ENCODE measurements around the gene KRT33B.

The KRT33B gene

GRCh38 chr17:41318231-41318630 lies 51.4 kb downstream of the KRT33B start:
- Histone ChIP-seq H3K4me3 (ENCODE audit: low read length) (no peak overlapping the region), H3K36me3 (replicated peaks; ENCODE audit: low read depth, low read length) (no peaks in the 10 kb centered on the region), H3K9me3 (ENCODE audit: insufficient read depth, low read length) (no peaks in the 10 kb centered on the region), H3K27me3 (ENCODE audit: low read depth, low read length) (peaks cover 7% of the 10 kb centered on the region; the same call in 1 of the 2 replicates), H3K4me1 (ENCODE audit: low read length) (no peaks in the 10 kb centered on the region), H2AFZ (ENCODE audit: low read depth, low read length) (no peak overlapping the region), H4K20me1 (ENCODE audit: insufficient read depth, low read length) (no peaks in the 10 kb centered on the region), H3K27ac (ENCODE audit: low read length) (no peak overlapping the region), H3K9ac (ENCODE audit: low read length) (no peak overlapping the region), H3K4me2 (ENCODE audit: low read length) (no peak overlapping the region), H3K79me2 (ENCODE audit: low read length) (no peaks in the 10 kb centered on the region)
- no peak for TF ChIP-seq CTCF (IDR thresholded peaks at IDR 0.05; ENCODE audit: low read depth, low read length)
- TF ChIP-seq EZH2phosphoT487 (IDR thresholded peaks at IDR 0.05; ENCODE audit: low read depth), result no peak

GRCh38 chr17:41315814-41316445 lies 53.7 kb downstream of the KRT33B start:
- Histone ChIP-seq H3K4me1 (ENCODE audit: low read length) (no peaks in the 10 kb centered on the region), H4K20me1 (ENCODE audit: insufficient read depth, low read length) (no peaks in the 10 kb centered on the region), H3K79me2 (ENCODE audit: low read length) (no peaks in the 10 kb centered on the region), H3K9ac (ENCODE audit: low read length) (no peak overlapping the region), H3K9me3 (ENCODE audit: insufficient read depth, low read length) (no peaks in the 10 kb centered on the region), H3K27ac (ENCODE audit: low read length) (no peak overlapping the region), H3K4me2 (ENCODE audit: low read length) (no peak overlapping the region), H3K36me3 (replicated peaks; ENCODE audit: low read depth, low read length) (no peaks in the 10 kb centered on the region), H2AFZ (ENCODE audit: low read depth, low read length) (no peak overlapping the region), H3K27me3 (ENCODE audit: low read depth, low read length) (peaks cover 25% of the 10 kb centered on the region), H3K4me3 (ENCODE audit: low read length) (no peak overlapping the region)
- TF ChIP-seq CTCF (IDR thresholded peaks at IDR 0.05; ENCODE audit: low read depth, low read length) (no peak), EZH2phosphoT487 (IDR thresholded peaks at IDR 0.05; ENCODE audit: low read depth) (no peak)

DNA sequence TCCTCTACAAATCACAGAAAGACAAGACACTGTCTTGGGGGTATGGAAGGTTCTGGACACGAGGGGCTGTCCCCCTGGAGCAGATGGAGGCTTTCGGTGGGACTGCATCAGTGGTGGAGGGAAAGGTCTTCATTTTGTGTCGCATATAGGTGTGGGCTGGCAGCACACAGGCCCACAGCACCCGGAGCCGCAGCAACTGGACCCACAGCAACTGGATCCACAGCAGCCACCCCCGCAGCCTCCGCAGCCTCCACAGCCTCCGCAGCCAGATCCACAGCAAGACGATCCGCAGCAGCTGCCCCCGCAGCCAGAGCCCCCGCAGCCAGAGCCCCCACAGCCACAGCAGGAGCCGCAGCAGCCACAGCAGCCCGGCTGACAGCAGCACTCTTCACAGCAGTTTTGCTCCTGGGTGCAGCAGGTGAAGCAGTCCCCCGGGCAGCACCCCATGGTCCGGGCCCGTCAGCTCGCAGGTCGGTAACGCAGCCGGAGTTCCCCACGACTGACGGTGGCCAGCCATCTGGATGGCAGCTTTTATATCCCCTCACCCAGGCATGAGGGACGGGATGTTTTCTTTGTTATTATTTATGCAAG lies 54.3 kb downstream of the KRT33B start, which contains the start of gene KRTAP17-1:
Gene KRTAP17-1 (minus strand): TSS at position 507 of the 591 bp plus-strand sequence. CDS start 60 bp downstream, at position 447.
- Histone ChIP-seq H3K79me2 (ENCODE audit: low read length) (no peaks in the 10 kb centered on the region), H3K4me1 (ENCODE audit: low read length) (no peaks in the 10 kb centered on the region), H3K36me3 (replicated peaks; ENCODE audit: low read depth, low read length) (no peaks in the 10 kb centered on the region), H4K20me1 (ENCODE audit: insufficient read depth, low read length) (no peaks in the 10 kb centered on the region), H3K9ac (ENCODE audit: low read length) (no peak within 1 kb of the TSS), H3K27ac (ENCODE audit: low read length) (no peak within 1 kb of the TSS), H2AFZ (ENCODE audit: low read depth, low read length) (no peak within 1 kb of the TSS), H3K4me3 (ENCODE audit: low read length) (no peak within 1 kb of the TSS), H3K9me3 (ENCODE audit: insufficient read depth, low read length) (no peaks in the 10 kb centered on the region), H3K4me2 (ENCODE audit: low read length) (no peak within 1 kb of the TSS), H3K27me3 (ENCODE audit: low read depth, low read length) (peaks cover 29% of the 10 kb centered on the region)
- TF ChIP-seq EZH2phosphoT487 (IDR thresholded peaks at IDR 0.05; ENCODE audit: low read depth), result no peak
- TF ChIP-seq CTCF (IDR thresholded peaks at IDR 0.05; ENCODE audit: low read depth, low read length), result no peak
